OCI-LY1 (cell line): ENCODE data around the gene MAPK9.

Source experiments
- CTCF ChIP-seq: fragments of 200-600 bp; sonication (generic), shearing (Covaris generic); IDR thresholded peaks from 2 replicates; pipeline ENCODE4 v1.5.1; 2017; ENCODE audit warnings: mild to moderate bottlenecking, antibody characterized with exemption, low read length, moderate library complexity, mixed read lengths
- EZH2 ChIP-seq: fragments of 200-600 bp; sonication (generic), shearing (Covaris generic); IDR thresholded peaks from 2 replicates; pipeline ENCODE4 v1.8.0; 2017; ENCODE audit warnings: borderline replicate concordance, mixed run types, mild to moderate bottlenecking, antibody characterized with exemption, low read length, moderate library complexity, mixed read lengths

GRCh38 chr5:180222056-180222455 is 69.8 kb downstream of the MAPK9 start:
- no peak for TF ChIP-seq CTCF
- TF ChIP-seq EZH2: no peak
